DMS 273 treated with DMSO at 0.1 percent for 48 hours (cell line): Measurements from ENCODE around the gene MAFF.
A peak's percentile ranks its signal among the peaks of the same experiment; 100 is the strongest.
"Not testable (repeated sequence)": the region's sequence is repeated elsewhere in the genome, so short reads cannot be mapped to it uniquely, and the experiment has no call there.

Source experiments
- DNase-seq: peaks from one replicate; lab custom pipeline; 2025; lab: John Stamatoyannopoulos, UW

MAFF gene

GRCh38 chr22:38177571-38177925, 24.2 kb upstream of the MAFF start:
- DNase-seq, result not testable (repeated sequence)

- no peak for DNase-seq
These were observed 23.7 kb upstream of the MAFF start for GRCh38 chr22:38177926-38178604.

- DNase-seq, result not testable (repeated sequence)
These were observed 23.2 kb upstream of the MAFF start for GRCh38 chr22:38178605-38178937.

GRCh38 chr22:38180841-38181452, 20.8 kb upstream of the MAFF start:
- DNase-seq, result no peak

GRCh38 chr22:38181453-38182200, 20.2 kb upstream of the MAFF start, which contains the start of gene PLA2G6:
TSS of gene PLA2G6 (minus strand) at chr22:38181830. CDS start at chr22:38169426, 12,404 bp downstream.
- DNase-seq, result peak; percentile 94

GRCh38 chr22:38184788-38185187, 17.0 kb upstream of the MAFF start:
- DNase-seq, result no peak

- DNase-seq, result no peak
These were observed 15.4 kb upstream of the MAFF start for GRCh38 chr22:38186429-38186828.

- DNase-seq, result no peak
These were observed 14.2 kb upstream of the MAFF start for GRCh38 chr22:38187413-38188212.

GRCh38 chr22:38189104-38189503, 12.7 kb upstream of the MAFF start:
- DNase-seq, result no peak

- no peak for DNase-seq
These were observed 11.2 kb upstream of the MAFF start for GRCh38 chr22:38190581-38190980.

- no peak for DNase-seq
These were observed 10.7 kb upstream of the MAFF start for GRCh38 chr22:38191055-38191454.

GRCh38 chr22:38191731-38192474, 9.9 kb upstream of the MAFF start:
- DNase-seq, result no peak

GRCh38 chr22:38192475-38192863, 9.3 kb upstream of the MAFF start:
- DNase-seq, result no peak

GRCh38 chr22:38193580-38193979, 8.2 kb upstream of the MAFF start:
- DNase-seq, result no peak

GRCh38 chr22:38196791-38197419, 4.9 kb upstream of the MAFF start:
- no peak for DNase-seq

GRCh38 chr22:38199826-38200559, 1.8 kb upstream of the MAFF start:
- DNase-seq, result no peak

GRCh38 chr22:38201371-38201710, 453 bp upstream of the MAFF start:
- no peak for DNase-seq

GRCh38 chr22:38202437-38203089, 769 bp downstream of the MAFF start:
- no peak for DNase-seq

GRCh38 chr22:38203090-38203810, 1.5 kb downstream of the MAFF start:
- DNase-seq, result no peak
